Measurements from ENCODE around the gene DOHH.

- TF ChIP-seq CTCF (conservative IDR thresholded peaks at IDR 0.05 in 1 of 2, IDR thresholded peaks at IDR 0.05 in 1 of 2; ENCODE audit: extremely low read depth in 1 of 2, insufficient read depth in 1 of 2, low read depth in 1 of 2, low read length in 2 of 2) (no peak), EZH2 (IDR thresholded peaks at IDR 0.05; ENCODE audit: borderline replicate concordance, low read length) (no peak)
These were observed 14.5 kb upstream of the DOHH start for GRCh38 chr19:3514930-3515329.
